Anterior cingulate cortex (tissue), 58 donors: ENCODE measurements around the gene ZDHHC14.
A peak's percentile ranks its signal among the peaks of the same experiment; 100 is the strongest.

Experiments used
- DNase-seq, 58 donors: peaks; one replicate each; lab custom pipeline; 2025; lab: John Stamatoyannopoulos, UW

Gene ZDHHC14

GRCh38 chr6:157604816-157605215 is 223.8 kb downstream of the ZDHHC14 start:
- peak in 2 of 58 donors; percentile 2 to 19 for DNase-seq

- DNase-seq, result no peak
These were observed 224.5 kb downstream of the ZDHHC14 start for GRCh38 chr6:157605484-157605883.

- no peak for DNase-seq
These were observed 225.5 kb downstream of the ZDHHC14 start for GRCh38 chr6:157606516-157606915.

GRCh38 chr6:157607317-157608109 is 226.5 kb downstream of the ZDHHC14 start:
- no peak for DNase-seq

- no peak for DNase-seq
These were observed 227.5 kb downstream of the ZDHHC14 start for GRCh38 chr6:157608221-157609075.

- DNase-seq, result no peak
These were observed 228.1 kb downstream of the ZDHHC14 start for GRCh38 chr6:157609117-157609516.

GRCh38 chr6:157609556-157609955 is 228.6 kb downstream of the ZDHHC14 start:
- no peak for DNase-seq

GRCh38 chr6:157610451-157610999 is 229.5 kb downstream of the ZDHHC14 start:
- DNase-seq, result peak in 2 of 58 donors; percentile 13 to 25

- DNase-seq, result no peak
These were observed 230.4 kb downstream of the ZDHHC14 start for GRCh38 chr6:157611406-157611805.

- DNase-seq, result no peak
These were observed 232.1 kb downstream of the ZDHHC14 start for GRCh38 chr6:157613011-157613522.

- no peak for DNase-seq
These were observed 233.1 kb downstream of the ZDHHC14 start for GRCh38 chr6:157614026-157614568.

GRCh38 chr6:157615420-157615769 is 234.4 kb downstream of the ZDHHC14 start:
- DNase-seq, result peak in 5 of 58 donors; percentile 7 to 36 (median 21)

GRCh38 chr6:157615951-157616350 is 235.0 kb downstream of the ZDHHC14 start:
- no peak for DNase-seq

GRCh38 chr6:157620944-157621343 is 240.0 kb downstream of the ZDHHC14 start:
- DNase-seq, result no peak

GRCh38 chr6:157621406-157621805 is 240.4 kb downstream of the ZDHHC14 start:
- no peak for DNase-seq

- DNase-seq, result no peak
These were observed 241.4 kb downstream of the ZDHHC14 start for GRCh38 chr6:157622427-157622826.

- no peak for DNase-seq
These were observed 244.1 kb downstream of the ZDHHC14 start for GRCh38 chr6:157625111-157625510.

GRCh38 chr6:157625764-157626163 is 244.8 kb downstream of the ZDHHC14 start:
- no peak for DNase-seq

- DNase-seq, result no peak
These were observed 246.4 kb downstream of the ZDHHC14 start for GRCh38 chr6:157627195-157627966.

- no peak for DNase-seq
These were observed 247.5 kb downstream of the ZDHHC14 start for GRCh38 chr6:157628463-157628862.
